HG03060 (cell line): ENCODE results near the gene ZNF581.

Experiments
- ATAC-seq: cut with Tn5 transposase; IDR thresholded peaks from one replicate; pipeline ENCODE4 v1.9.1; 2021; ENCODE audit warnings: low read depth, moderate number of reproducible peaks; ENCODE audit not compliant: unreplicated experiment

The ZNF581 gene

GRCh38 chr19:55624109-55625003 lies 19.1 kb upstream of the ZNF581 start, which contains the start of gene ZNF784:
TSS of gene ZNF784 (minus strand) at chr19:55624566. CDS start at chr19:55624561, 5 bp downstream.
- no peak for ATAC-seq

- no peak for ATAC-seq
These were observed 18.5 kb upstream of the ZNF581 start for GRCh38 chr19:55625004-55625326.

GRCh38 chr19:55626350-55626749 lies 17.1 kb upstream of the ZNF581 start:
- ATAC-seq: no peak

GRCh38 chr19:55632463-55632834 lies 11.0 kb upstream of the ZNF581 start:
- ATAC-seq: no peak

- ATAC-seq: no peak
These were observed 9.6 kb upstream of the ZNF581 start for GRCh38 chr19:55633861-55634260.

GRCh38 chr19:55635334-55635717 lies 8.1 kb upstream of the ZNF581 start:
- ATAC-seq: no peak

GRCh38 chr19:55635856-55636440 lies 7.5 kb upstream of the ZNF581 start:
- ATAC-seq: no peak

- ATAC-seq: no peak
These were observed 6.7 kb upstream of the ZNF581 start for GRCh38 chr19:55636723-55637122.

- ATAC-seq: no peak
These were observed 5.9 kb upstream of the ZNF581 start for GRCh38 chr19:55637534-55637933.

- no peak for ATAC-seq
These were observed 4.5 kb upstream of the ZNF581 start for GRCh38 chr19:55638864-55639359.

- ATAC-seq: no peak
These were observed 3.3 kb upstream of the ZNF581 start for GRCh38 chr19:55640043-55640576.

- ATAC-seq: no peak
These were observed 2.6 kb upstream of the ZNF581 start, which contains the start of gene ZNF580 for GRCh38 chr19:55640577-55641425. TSS of gene ZNF580 (plus strand) at chr19:55641002. CDS start at chr19:55642509, 1,507 bp downstream.

GRCh38 chr19:55641426-55642152 lies 1.9 kb upstream of the ZNF581 start:
- ATAC-seq: no peak

GRCh38 chr19:55642153-55643002 lies 1.1 kb upstream of the ZNF581 start:
- no peak for ATAC-seq

GRCh38 chr19:55643887-55644176 lies 383 bp downstream of the ZNF581 start:
- no peak for ATAC-seq

GRCh38 chr19:55644191-55644833 lies 863 bp downstream of the ZNF581 start:
- no peak for ATAC-seq

GRCh38 chr19:55644842-55645511 lies 1.5 kb downstream of the ZNF581 start:
- ATAC-seq: no peak

GRCh38 chr19:55645512-55645881 lies 2.0 kb downstream of the ZNF581 start:
- ATAC-seq: no peak
